Measurements from ENCODE around the gene C8B. TPM values are rescaled to one million over a fixed set of nuclear protein-coding genes. Genes with fewer than 3 reads are reported as not detected.

Gene C8B
- total and polyA plus RNA-seq, 2 of the 13 experiments (the other 11 are each of a cell fraction or from before 2014, with no cell fraction given): 8.4 to 11.3 TPM

GRCh38 chr1:56910441-56910985, 55.3 kb downstream of the C8B start (continued):
- TF ChIP-seq KDM6A (CRISPR knock-in tag; IDR thresholded peaks at IDR 0.05; ENCODE audit: low read depth): peak; percentile 97
- TF ChIP-seq FLYWCH1 (CRISPR knock-in tag; IDR thresholded peaks at IDR 0.05): no peak
- TF ChIP-seq ZNF282 (IDR thresholded peaks at IDR 0.05; ENCODE audit: partially characterized antibody): no peak
- 0 out of 2 replicates have a peak, but pooled peaks have one; percentile 79 for TF ChIP-seq ZNF124 (CRISPR knock-in tag; IDR thresholded peaks at IDR 0.05)
- no peak for TF ChIP-seq E2F5 (CRISPR knock-in tag; conservative IDR thresholded peaks at IDR 0.05)
- TF ChIP-seq ESRRA (CRISPR knock-in tag; IDR thresholded peaks at IDR 0.05; ENCODE audit: low read depth): peak; percentile 98
- no peak; the same call in 1 of the 2 replicates for TF ChIP-seq SAFB2 (CRISPR knock-in tag; IDR thresholded peaks at IDR 0.05; ENCODE audit: borderline replicate concordance, low read depth)
- TF ChIP-seq ZZZ3 (CRISPR knock-in tag; IDR thresholded peaks at IDR 0.05; ENCODE audit: borderline replicate concordance): no peak
- peak; percentile 88 for TF ChIP-seq HHEX (CRISPR knock-in tag; IDR thresholded peaks at IDR 0.05)
- peak; percentile 84; the same call in 1 of the 2 replicates for TF ChIP-seq KDM4B (CRISPR knock-in tag; IDR thresholded peaks at IDR 0.05)
- TF ChIP-seq ZNF543 (CRISPR knock-in tag; IDR thresholded peaks at IDR 0.05): 0 out of 2 replicates have a peak, but pooled peaks have one; percentile 43
- TF ChIP-seq ZSCAN5A (CRISPR knock-in tag; IDR thresholded peaks at IDR 0.05; ENCODE audit: borderline replicate concordance): peak; percentile 82; the same call in 1 of the 2 replicates
- TF ChIP-seq KDM3A (CRISPR knock-in tag; IDR thresholded peaks at IDR 0.05; ENCODE audit: low read depth): peak; percentile 70; the same call in 1 of the 2 replicates
- peak; percentile 92 for TF ChIP-seq MED8 (CRISPR knock-in tag; IDR thresholded peaks at IDR 0.05; ENCODE audit: insufficient replicate concordance)
- peak; percentile 86; the same call in 1 of the 2 replicates for TF ChIP-seq ZBTB26 (CRISPR knock-in tag; IDR thresholded peaks at IDR 0.05; ENCODE audit: borderline replicate concordance)
- peak; percentile 69 for TF ChIP-seq ASH2L (IDR thresholded peaks at IDR 0.05; ENCODE audit: insufficient read length, low read depth, low read length)
- peak; percentile 99 for TF ChIP-seq MED1 (CRISPR knock-in tag; IDR thresholded peaks at IDR 0.05)
- TF ChIP-seq HOMEZ (CRISPR knock-in tag; IDR thresholded peaks at IDR 0.05; ENCODE audit: low read depth): peak; percentile 92; the same call in 1 of the 2 replicates
- no peak for TF ChIP-seq ZNF3 (CRISPR knock-in tag; IDR thresholded peaks at IDR 0.05)
- TF ChIP-seq ZNF768 (CRISPR knock-in tag; IDR thresholded peaks at IDR 0.05): no peak
- TF ChIP-seq U2AF2 (IDR thresholded peaks at IDR 0.05; ENCODE audit: low read depth, low read length): no peak
- TF ChIP-seq SYNCRIP (IDR thresholded peaks at IDR 0.05; ENCODE audit: insufficient read depth, low read depth, low read length): no peak
- no peak for TF ChIP-seq ZBTB14 (CRISPR knock-in tag; IDR thresholded peaks at IDR 0.05)
- TF ChIP-seq CBX1 (IDR thresholded peaks at IDR 0.05; ENCODE audit: low read depth): no peak
- peak; percentile 96 for TF ChIP-seq NCOA1 (CRISPR knock-in tag; IDR thresholded peaks at IDR 0.05)

Data from HepG2 (cell line).